Osteoblast (primary cell): ENCODE measurements around the gene CELF4. TPM values are rescaled to one million over a fixed set of nuclear protein-coding genes. Genes with fewer than 3 reads are reported as not detected.

Experiments used
- DNase-seq: peaks from one replicate; pipeline ENCODE4 v3.0.0; 2011; ENCODE audit warnings: low spot score, mixed read lengths; ENCODE audit not compliant: insufficient read length; ENCODE audit errors: missing footprints
- H2AFZ ChIP-seq: 2 replicates; pipeline ENCODE4 v1.6.0; 2011; ENCODE audit warnings: mild to moderate bottlenecking, low read length
- H3K27ac ChIP-seq: 2 replicates; pipeline ENCODE4 v1.5.1; 2011; ENCODE audit warnings: mild to moderate bottlenecking, low read depth, low read length, moderate library complexity
- H3K27me3 ChIP-seq: 2 replicates; pipeline ENCODE4 v1.6.0; 2012; ENCODE audit warnings: mild to moderate bottlenecking, control low read depth, inconsistent platforms, low read length, moderate library complexity; ENCODE audit not compliant: insufficient read depth
- H3K36me3 ChIP-seq: 2 replicates; pipeline ENCODE4 v1.5.1; 2011; ENCODE audit warnings: mild to moderate bottlenecking, low read length, control low read depth, moderate library complexity; ENCODE audit not compliant: insufficient read depth
- H3K4me1 ChIP-seq: 2 replicates; pipeline ENCODE4 v1.5.1; 2011; ENCODE audit warnings: mild to moderate bottlenecking, low read length, control low read depth, moderate library complexity; ENCODE audit not compliant: insufficient read depth
- H3K4me2 ChIP-seq: 2 replicates; pipeline ENCODE4 v1.6.0; 2011; ENCODE audit warnings: mild to moderate bottlenecking, low read length; ENCODE audit not compliant: insufficient read depth
- H3K4me3 ChIP-seq: fragments of 200-600 bp; sonication (generic); 3 replicates; pipeline ENCODE4 v1.5.1; 2012; ENCODE audit warnings: mild to moderate bottlenecking, low read length, inconsistent platforms; ENCODE audit not compliant: insufficient read depth
- H3K79me2 ChIP-seq: 2 replicates; pipeline ENCODE4 v1.6.0; 2012; ENCODE audit warnings: mild to moderate bottlenecking, low read length, control low read depth, inconsistent platforms; ENCODE audit not compliant: insufficient read depth
- H3K9me3 ChIP-seq: 2 replicates; pipeline ENCODE4 v1.5.1; 2011; ENCODE audit warnings: low read depth, low read length, control low read depth
- H4K20me1 ChIP-seq: 2 replicates; pipeline ENCODE4 v1.6.0; 2012; ENCODE audit warnings: mild to moderate bottlenecking, low read length, control low read depth; ENCODE audit not compliant: insufficient read depth
- total RNA-seq: library from RNA; depleted of rRNA; stranded (reverse); fragments of >200 nt; gene quantifications from 2 replicates; pipeline ENCODE4 v1.2.3, GENCODE V29; 2012
- TF ChIP-seq, protein P1 (sequence below): IDR thresholded peaks from 2 replicates; pipeline ENCODE4 v1.5.1; 2011; ENCODE audit warnings: mild to moderate bottlenecking, low read depth, low read length, moderate library complexity; ENCODE audit errors: extremely low read depth

Gene CELF4
- total RNA-seq, 1 donor: not detected

- Histone ChIP-seq H3K4me1 (no peaks in the 10 kb centered on the region), H3K9me3 (no peaks in the 10 kb centered on the region), H3K27me3 (no peaks in the 10 kb centered on the region), H3K27ac (no peak overlapping the region), H3K4me3 (no peak overlapping the region), H4K20me1 (no peaks in the 10 kb centered on the region), H2AFZ (no peak overlapping the region), H3K79me2 (no peaks in the 10 kb centered on the region), H3K36me3 (no peaks in the 10 kb centered on the region), H3K4me2 (no peak overlapping the region)
- TF ChIP-seq, protein P1, sequence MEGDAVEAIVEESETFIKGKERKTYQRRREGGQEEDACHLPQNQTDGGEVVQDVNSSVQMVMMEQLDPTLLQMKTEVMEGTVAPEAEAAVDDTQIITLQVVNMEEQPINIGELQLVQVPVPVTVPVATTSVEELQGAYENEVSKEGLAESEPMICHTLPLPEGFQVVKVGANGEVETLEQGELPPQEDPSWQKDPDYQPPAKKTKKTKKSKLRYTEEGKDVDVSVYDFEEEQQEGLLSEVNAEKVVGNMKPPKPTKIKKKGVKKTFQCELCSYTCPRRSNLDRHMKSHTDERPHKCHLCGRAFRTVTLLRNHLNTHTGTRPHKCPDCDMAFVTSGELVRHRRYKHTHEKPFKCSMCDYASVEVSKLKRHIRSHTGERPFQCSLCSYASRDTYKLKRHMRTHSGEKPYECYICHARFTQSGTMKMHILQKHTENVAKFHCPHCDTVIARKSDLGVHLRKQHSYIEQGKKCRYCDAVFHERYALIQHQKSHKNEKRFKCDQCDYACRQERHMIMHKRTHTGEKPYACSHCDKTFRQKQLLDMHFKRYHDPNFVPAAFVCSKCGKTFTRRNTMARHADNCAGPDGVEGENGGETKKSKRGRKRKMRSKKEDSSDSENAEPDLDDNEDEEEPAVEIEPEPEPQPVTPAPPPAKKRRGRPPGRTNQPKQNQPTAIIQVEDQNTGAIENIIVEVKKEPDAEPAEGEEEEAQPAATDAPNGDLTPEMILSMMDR: no peak
- no peak for DNase-seq
Measured at GRCh38 chr18:37598966-37599896, 33.6 kb upstream of the CELF4 start.

- TF ChIP-seq, protein P1: no peak
- H3K36me3 ChIP-seq: no peaks in the 10 kb centered on the region
Measured at GRCh38 chr18:37598396-37598795, 32.8 kb upstream of the CELF4 start.

DNA sequence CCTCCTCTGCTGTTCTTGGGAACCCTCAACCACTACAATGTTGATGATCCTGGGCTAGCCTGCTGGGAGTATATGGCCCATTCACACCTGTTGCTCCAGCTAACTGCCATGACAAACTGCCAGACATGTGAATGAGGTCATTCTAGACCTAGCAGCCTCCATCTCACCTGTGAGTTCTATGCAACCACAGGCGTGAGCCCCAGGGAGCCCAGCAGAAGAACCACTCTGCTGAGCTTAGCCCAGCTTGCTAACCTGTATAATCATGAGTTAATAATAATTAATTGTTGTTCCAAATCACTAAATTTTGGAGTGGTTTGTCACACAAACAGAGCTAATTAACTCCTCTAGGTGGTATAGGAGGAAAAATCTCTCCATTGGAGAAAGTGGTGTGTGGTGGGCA, 24.7 kb upstream of the CELF4 start:
- no peaks in the 10 kb centered on the region for H3K36me3 ChIP-seq
- H2AFZ ChIP-seq: no peak overlapping the region
- H3K27ac ChIP-seq: no peak overlapping the region
- DNase-seq: no peak
- H3K4me2 ChIP-seq: no peak overlapping the region
- TF ChIP-seq, protein P1: no peak
- no peaks in the 10 kb centered on the region for H3K27me3 ChIP-seq
- no peaks in the 10 kb centered on the region for H3K9me3 ChIP-seq
- no peaks in the 10 kb centered on the region for H3K4me1 ChIP-seq
- no peak overlapping the region for H3K4me3 ChIP-seq
- H3K79me2 ChIP-seq: no peaks in the 10 kb centered on the region
- no peaks in the 10 kb centered on the region for H4K20me1 ChIP-seq

More at GRCh38 chr18:37598396-37598795, 32.8 kb upstream of the CELF4 start:
- Histone ChIP-seq H3K9me3 (no peaks in the 10 kb centered on the region), H2AFZ (no peak overlapping the region), H3K27ac (no peak overlapping the region), H3K4me2 (no peak overlapping the region), H3K4me3 (no peak overlapping the region), H3K4me1 (no peaks in the 10 kb centered on the region), H4K20me1 (no peaks in the 10 kb centered on the region), H3K79me2 (no peaks in the 10 kb centered on the region), H3K27me3 (no peaks in the 10 kb centered on the region)
- DNase-seq: no peak

DNA sequence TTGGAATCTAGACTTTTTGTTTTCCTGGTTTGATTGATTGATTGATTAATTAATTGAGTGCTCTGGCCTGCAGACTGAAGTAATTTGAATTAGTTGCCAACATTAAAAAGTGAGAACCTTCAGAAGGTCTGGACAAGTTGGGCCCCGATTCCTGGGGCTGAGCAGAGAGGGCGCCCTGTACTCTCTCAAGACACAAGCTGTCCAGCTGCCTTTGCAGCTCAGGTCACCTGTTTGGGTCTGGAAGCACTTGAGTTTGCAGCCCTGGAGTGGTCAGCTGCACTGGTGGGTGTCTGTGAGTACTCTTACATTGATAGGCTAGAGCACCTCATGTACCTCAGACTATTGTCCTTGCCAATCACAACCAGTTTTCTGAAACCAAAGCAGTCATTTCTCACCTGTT, 22.7 kb upstream of the CELF4 start:
- Histone ChIP-seq H4K20me1 (no peaks in the 10 kb centered on the region), H3K4me2 (no peak overlapping the region), H3K9me3 (no peaks in the 10 kb centered on the region), H3K36me3 (no peaks in the 10 kb centered on the region), H3K4me3 (no peak overlapping the region), H3K27ac (no peak overlapping the region), H3K4me1 (no peaks in the 10 kb centered on the region), H3K79me2 (no peaks in the 10 kb centered on the region), H3K27me3 (no peaks in the 10 kb centered on the region), H2AFZ (no peak overlapping the region)
- DNase-seq: no peak
- TF ChIP-seq, protein P1: no peak
